CD14-positive monocyte (primary cell): ENCODE data around the gene C9orf72. TPM values are rescaled to one million over a fixed set of nuclear protein-coding genes. Genes with fewer than 3 reads are reported as not detected.

Source experiments
- DNase-seq, 3 donors: peaks; one replicate each; pipeline ENCODE4 v3.0.0-alpha.2; 2011 to 2022
- H2AFZ ChIP-seq: 2 replicates; pipeline ENCODE4 v1.6.0; 2012; ENCODE audit warnings: mild to moderate bottlenecking, low read depth, low read length, inconsistent platforms; ENCODE audit not compliant: insufficient read depth, poor library complexity, severe bottlenecking
- H3K27ac ChIP-seq, 2 donors: 1 replicate in 1 of 2; 2 replicates in 1 of 2; pipeline ENCODE4 v1.5.1; 2012 to 2013; ENCODE audit warnings: low read length in 2 of 2, control low read depth in 1 of 2, inconsistent platforms in 1 of 2, low read depth in 1 of 2, mild to moderate bottlenecking in 1 of 2
- H3K27me3 ChIP-seq, 2 donors: one replicate each; pipeline versions ENCODE4 v1.6.0 to v1.6.1; 2011 to 2013; ENCODE audit warnings: low read length in 2 of 2; ENCODE audit not compliant: control insufficient read depth in 2 of 2, insufficient read depth in 2 of 2
- H3K36me3 ChIP-seq, 2 donors: replicated peaks in 1 of 2; 1 replicate in 1 of 2; 2 replicates in 1 of 2; pipeline versions ENCODE4 v1.5.1 to v1.6.1; 2012 to 2013; ENCODE audit warnings: low read length in 2 of 2, control low read depth in 1 of 2, inconsistent platforms in 1 of 2, mild to moderate bottlenecking in 1 of 2; ENCODE audit not compliant: insufficient read depth in 2 of 2, control insufficient read depth in 1 of 2
- H3K4me1 ChIP-seq, 2 donors: 1 replicate in 1 of 2; 2 replicates in 1 of 2; pipeline versions ENCODE4 v1.5.1 to v1.6.1; 2012 to 2013; ENCODE audit warnings: low read length in 2 of 2, control low read depth in 1 of 2, inconsistent platforms in 1 of 2, mild to moderate bottlenecking in 1 of 2, moderate library complexity in 1 of 2; ENCODE audit not compliant: insufficient read depth in 2 of 2, control insufficient read depth in 1 of 2
- H3K4me2 ChIP-seq: replicated peaks from 2 replicates; pipeline ENCODE3; 2012; ENCODE audit warnings: low read length, moderate library complexity, mild to moderate bottlenecking; ENCODE audit not compliant: poor library complexity, severe bottlenecking; ENCODE audit errors: extremely low read depth
- H3K4me3 ChIP-seq, 3 experiments: fragments of 200-600 bp in 1 of 3; sonication (generic) in 1 of 3; replicated peaks in 1 of 3; 1 replicate in 2 of 3; 2 replicates in 1 of 3; pipeline ENCODE4 v1.5.1; 2011 to 2013; ENCODE audit warnings: low read length in 3 of 3, mild to moderate bottlenecking in 3 of 3, control low read depth in 2 of 3, low read depth in 2 of 3, inconsistent platforms in 1 of 3, moderate library complexity in 1 of 3
- H3K79me2 ChIP-seq: 2 replicates; pipeline ENCODE4 v1.6.0; 2012; ENCODE audit warnings: mild to moderate bottlenecking, control low read depth, inconsistent platforms, low read length, moderate library complexity; ENCODE audit not compliant: insufficient read depth
- H3K9ac ChIP-seq: 2 replicates; pipeline ENCODE4 v1.6.0; 2017; ENCODE audit warnings: low read length, mild to moderate bottlenecking; ENCODE audit not compliant: insufficient read depth, poor library complexity, severe bottlenecking
- H3K9me3 ChIP-seq, 2 donors: replicated peaks in 1 of 2; 1 replicate in 1 of 2; 2 replicates in 1 of 2; pipeline versions ENCODE4 v1.5.1 to v1.6.1; 2012 to 2013; ENCODE audit warnings: low read length in 2 of 2, control low read depth in 1 of 2; ENCODE audit not compliant: control insufficient read depth in 1 of 2, insufficient read depth in 1 of 2
- H4K20me1 ChIP-seq: 2 replicates; pipeline ENCODE4 v1.6.0; 2012; ENCODE audit warnings: mild to moderate bottlenecking, low read length, control low read depth, moderate library complexity; ENCODE audit not compliant: insufficient read depth
- H3K27ac Mint-ChIP-seq, 7 donors: one replicate each; pipeline ENCODE4 v1.8.0; 2020; ENCODE audit warnings: mild to moderate bottlenecking in 7 of 7, mixed read lengths in 7 of 7, moderate library complexity in 6 of 7, inconsistent platforms in 2 of 7
- H3K27me3 Mint-ChIP-seq, 3 donors: one replicate each; pipeline ENCODE4 v1.8.0; 2021 to 2022; ENCODE audit warnings: low read depth in 3 of 3, mild to moderate bottlenecking in 3 of 3, mixed read lengths in 3 of 3, moderate library complexity in 3 of 3, inconsistent platforms in 1 of 3
- H3K36me3 Mint-ChIP-seq, 2 donors: one replicate each; pipeline ENCODE4 v1.8.0; 2020; ENCODE audit warnings: mixed read lengths in 2 of 2, inconsistent platforms in 1 of 2, mild to moderate bottlenecking in 1 of 2
- H3K4me1 Mint-ChIP-seq: one replicate; pipeline ENCODE4 v1.8.0; 2020; ENCODE audit warnings: mild to moderate bottlenecking, mixed read lengths
- H3K4me3 Mint-ChIP-seq, 2 donors: one replicate each; pipeline ENCODE4 v1.8.0; 2020; ENCODE audit warnings: mild to moderate bottlenecking in 2 of 2, mixed read lengths in 2 of 2, moderate library complexity in 1 of 2
- H3K9me3 Mint-ChIP-seq, 7 donors: one replicate each; pipeline ENCODE4 v1.8.0; 2020 to 2022; ENCODE audit warnings: mixed read lengths in 7 of 7, mild to moderate bottlenecking in 6 of 7, moderate library complexity in 6 of 7, inconsistent platforms in 2 of 7
- WGBS: methylation state at CpG from one replicate; pipeline ENCODE4 v1.1.5; 2013; ENCODE audit warnings: missing lambda C conversion rate; ENCODE audit not compliant: insufficient coverage; 5-methylcytosine and 5-hydroxymethylcytosine counted together
- intact Hi-C, 2 donors: fragments of 100-400 bp; cut with micrococcal nuclease; formaldehyde crosslinking; loops; one replicate each; pipeline versions ENCODE4 v1.15.0 to v1.15.1; 2023
- polyA plus RNA-seq, 3 donors: library from polyadenylated mRNA; depleted of rRNA in 1 of 3; unstranded in 2 of 3; stranded (reverse) in 1 of 3; fragments of 300-500 nt in 2 of 3; fragments of >200 nt in 1 of 3; fragmentation: Illumina TruSeq in 2 of 3; gene quantifications; 1 replicate in 2 of 3; 2 replicates in 1 of 3; pipeline ENCODE4 v1.2.3, GENCODE V29; 2012 to 2021
- TF ChIP-seq, protein P1 (sequence below): fragments of 200-600 bp; IDR thresholded peaks from one replicate; pipeline ENCODE4 v1.8.0; 2022; ENCODE audit warnings: antibody characterized with exemption, mild to moderate bottlenecking

Gene C9orf72
- polyA plus RNA-seq, 3 donors = 105 to 142 (median 128) TPM

DNA sequence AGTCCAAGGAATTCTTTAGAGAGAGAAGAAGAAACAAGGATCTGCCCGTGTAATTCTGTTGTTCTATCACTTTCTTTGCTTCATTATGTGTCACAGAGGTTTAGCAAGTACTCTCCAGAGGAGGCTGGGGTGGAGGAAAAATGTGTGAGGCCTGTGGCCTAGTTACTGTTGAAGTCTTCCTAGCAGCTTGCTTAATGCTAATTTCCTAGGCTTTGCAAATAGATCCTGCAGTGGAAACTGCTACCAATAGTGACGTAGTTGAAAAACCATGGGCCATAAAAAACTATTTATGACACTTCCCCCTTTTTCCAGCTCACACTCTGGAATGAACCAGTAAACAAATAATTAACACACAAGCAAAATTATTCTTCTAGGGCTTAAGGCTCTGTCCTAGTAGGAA is 27.0 kb upstream of the C9orf72 start:
- peak in 2 of 3 donors; percentile 62 to 71 for DNase-seq
- Histone ChIP-seq H3K27me3 (no peaks in the 10 kb centered on the region), H3K4me2 (peak overlapping the region; percentile 52), H3K4me1 (peaks cover 48 to 51% of the 10 kb centered on the region in 2 donors), H3K27ac (peak overlapping the region; percentile 87 to 95), H3K9ac (peak overlapping the region; percentile 30), H3K79me2 (no peaks in the 10 kb centered on the region), H2AFZ (no peak overlapping the region), H4K20me1 (no peaks in the 10 kb centered on the region), H3K4me3 (peak overlapping the region in 1 of 3 experiments; percentile 50), H3K9me3 (no peaks in the 10 kb centered on the region), H3K36me3 (no peaks in the 10 kb centered on the region)
- no peaks in the 10 kb centered on the region for H3K27me3 Mint-ChIP-seq
- H3K4me1 Mint-ChIP-seq = peaks cover 53% of the 10 kb centered on the region
- WGBS = no CpG with 5 or more reads among the region's 2 CpGs
- H3K36me3 Mint-ChIP-seq = peaks cover 1 to 6% of the 10 kb centered on the region in 2 donors
- H3K9me3 Mint-ChIP-seq = peaks cover 0 to 2% (median 0%) of the 10 kb centered on the region in 7 donors
- intact Hi-C loops = no loop called here
- TF ChIP-seq, protein P1, sequence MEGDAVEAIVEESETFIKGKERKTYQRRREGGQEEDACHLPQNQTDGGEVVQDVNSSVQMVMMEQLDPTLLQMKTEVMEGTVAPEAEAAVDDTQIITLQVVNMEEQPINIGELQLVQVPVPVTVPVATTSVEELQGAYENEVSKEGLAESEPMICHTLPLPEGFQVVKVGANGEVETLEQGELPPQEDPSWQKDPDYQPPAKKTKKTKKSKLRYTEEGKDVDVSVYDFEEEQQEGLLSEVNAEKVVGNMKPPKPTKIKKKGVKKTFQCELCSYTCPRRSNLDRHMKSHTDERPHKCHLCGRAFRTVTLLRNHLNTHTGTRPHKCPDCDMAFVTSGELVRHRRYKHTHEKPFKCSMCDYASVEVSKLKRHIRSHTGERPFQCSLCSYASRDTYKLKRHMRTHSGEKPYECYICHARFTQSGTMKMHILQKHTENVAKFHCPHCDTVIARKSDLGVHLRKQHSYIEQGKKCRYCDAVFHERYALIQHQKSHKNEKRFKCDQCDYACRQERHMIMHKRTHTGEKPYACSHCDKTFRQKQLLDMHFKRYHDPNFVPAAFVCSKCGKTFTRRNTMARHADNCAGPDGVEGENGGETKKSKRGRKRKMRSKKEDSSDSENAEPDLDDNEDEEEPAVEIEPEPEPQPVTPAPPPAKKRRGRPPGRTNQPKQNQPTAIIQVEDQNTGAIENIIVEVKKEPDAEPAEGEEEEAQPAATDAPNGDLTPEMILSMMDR = no peak
- peak overlapping the region; percentile 61 to 77 for H3K4me3 Mint-ChIP-seq
- peak overlapping the region; percentile 96 to 99 (median 98) for H3K27ac Mint-ChIP-seq

GRCh38 chr9:27599870-27600238 is 26.6 kb upstream of the C9orf72 start:
- Histone ChIP-seq H4K20me1 (no peaks in the 10 kb centered on the region), H3K9me3 (no peaks in the 10 kb centered on the region), H3K79me2 (no peaks in the 10 kb centered on the region), H3K4me1 (peaks cover 48 to 51% of the 10 kb centered on the region in 2 donors), H3K36me3 (no peaks in the 10 kb centered on the region), H2AFZ (no peak overlapping the region), H3K4me3 (peak overlapping the region in 1 of 3 experiments; percentile 50), H3K27ac (peak overlapping the region; percentile 87 to 95), H3K4me2 (peak overlapping the region; percentile 52), H3K27me3 (no peaks in the 10 kb centered on the region), H3K9ac (peak overlapping the region; percentile 30)
- Mint-ChIP-seq H3K36me3 (peaks cover 1 to 6% of the 10 kb centered on the region in 2 donors), H3K9me3 (peaks cover 0 to 2% (median 0%) of the 10 kb centered on the region in 7 donors), H3K27me3 (no peaks in the 10 kb centered on the region), H3K27ac (peak overlapping the region; percentile 96 to 99 (median 98)), H3K4me1 (peaks cover 53% of the 10 kb centered on the region), H3K4me3 (peak overlapping the region; percentile 61 to 77)
- WGBS = 0% methylated on average over 1 of the region's 2 CpGs
- intact Hi-C loops = loop anchor here in 1 of 2 donors (1.0 kb wide), 1 partner anchor 9 kb away; no protein-coding TSS in a partner anchor
- DNase-seq = peak in 1 of 3 donors; percentile 41
- TF ChIP-seq, protein P1 = no peak
